SK-N-SH treated with all-trans-retinoic acid at 6 μM for 48 hours (cell line): ENCODE results near the gene ARID3A.

Experiments
- ATAC-seq: fragments of 200-7000 bp; cut with Tn5 transposase; 3 replicates; pipeline ENCODE4 v1.9.1; 2020; ENCODE audit warnings: mild to moderate bottlenecking, moderate library complexity
- ARNTL ChIP-seq: fragments of 450-650 bp; formaldehyde crosslinking; IDR thresholded peaks from 2 replicates; pipeline ENCODE4 v1.5.0; 2020; ENCODE audit warnings: low read depth, mild to moderate bottlenecking, moderate library complexity, borderline replicate concordance
- BACH2 ChIP-seq: fragments of 250-450 bp; sonication (Bioruptor Pico); IDR thresholded peaks from 2 replicates; pipeline ENCODE4 v1.9.0; 2021; ENCODE audit warnings: mild to moderate bottlenecking, borderline replicate concordance
- CSDC2 ChIP-seq: fragments of 250-450 bp; sonication (Bioruptor Pico); IDR thresholded peaks from 2 replicates; pipeline ENCODE4 v1.5.0; 2020; ENCODE audit warnings: mild to moderate bottlenecking, moderate library complexity
- CSRNP3 ChIP-seq: fragments of 250-450 bp; sonication (Bioruptor Pico); IDR thresholded peaks from 2 replicates; pipeline ENCODE4 v1.5.1; 2021; ENCODE audit warnings: mild to moderate bottlenecking, moderate library complexity
- ESRRG ChIP-seq: fragments of 250-450 bp; sonication (Bioruptor Pico); IDR thresholded peaks from 2 replicates; pipeline ENCODE4 v1.6.1; 2021; ENCODE audit warnings: mild to moderate bottlenecking
- ISL1 ChIP-seq: fragments of 250-450 bp; sonication (Bioruptor Pico); IDR thresholded peaks from 2 replicates; pipeline ENCODE4 v2.1.2; 2022; ENCODE audit warnings: mild to moderate bottlenecking, moderate library complexity
- OSR1 ChIP-seq: fragments of 250-450 bp; sonication (Bioruptor Pico); IDR thresholded peaks from 2 replicates; pipeline ENCODE4 v1.8.0; 2022; ENCODE audit warnings: moderate library complexity, mild to moderate bottlenecking, inconsistent platforms
- POU6F1 ChIP-seq: fragments of 250-450 bp; sonication (Bioruptor Pico); IDR thresholded peaks from 2 replicates; pipeline ENCODE4 v1.8.0; 2021; ENCODE audit warnings: low read depth, mild to moderate bottlenecking, moderate library complexity, borderline replicate concordance
- PPARA ChIP-seq: fragments of 250-450 bp; sonication (Bioruptor Pico); IDR thresholded peaks from 2 replicates; pipeline ENCODE4 v1.5.0; 2020; ENCODE audit warnings: mild to moderate bottlenecking, borderline replicate concordance
- RARB ChIP-seq: fragments of 250-450 bp; sonication (Bioruptor Pico); IDR thresholded peaks from 2 replicates; pipeline ENCODE4 v1.8.0; 2021; ENCODE audit warnings: mild to moderate bottlenecking, moderate library complexity
- SNAI2 ChIP-seq: fragments of 250-450 bp; sonication (Bioruptor Pico); IDR thresholded peaks from 2 replicates; pipeline ENCODE4 v1.5.0; 2020; ENCODE audit warnings: mild to moderate bottlenecking, moderate library complexity
- TCF4 ChIP-seq: fragments of 250-450 bp; sonication (Bioruptor Pico); IDR thresholded peaks from 2 replicates; pipeline ENCODE4 v1.8.0; 2021; ENCODE audit warnings: mild to moderate bottlenecking, moderate library complexity, borderline replicate concordance
- TOX ChIP-seq: fragments of 250-450 bp; sonication (Bioruptor Pico); IDR thresholded peaks from 2 replicates; pipeline ENCODE4 v1.8.0; 2021; ENCODE audit warnings: mild to moderate bottlenecking, moderate library complexity, borderline replicate concordance
- TSHZ2 ChIP-seq: fragments of 250-450 bp; sonication (Bioruptor Pico); IDR thresholded peaks from 2 replicates; pipeline ENCODE4 v1.5.0; 2020; ENCODE audit warnings: mild to moderate bottlenecking, moderate library complexity
- ZFP3 ChIP-seq: fragments of 250-450 bp; sonication (Bioruptor Pico); IDR thresholded peaks from 2 replicates; pipeline ENCODE4 v1.5.0; 2020; ENCODE audit warnings: mild to moderate bottlenecking, moderate library complexity
- ZFP30 ChIP-seq: fragments of 450-650 bp; formaldehyde crosslinking; IDR thresholded peaks from 2 replicates; pipeline ENCODE4 v1.5.0; 2022; ENCODE audit warnings: mild to moderate bottlenecking, moderate library complexity
- ZNF565 ChIP-seq: fragments of 450-650 bp; formaldehyde crosslinking; conservative IDR thresholded peaks from 2 replicates; pipeline ENCODE4 v1.5.0; 2020; ENCODE audit warnings: low read depth, mild to moderate bottlenecking, moderate library complexity
- ZNF70 ChIP-seq: fragments of 450-650 bp; formaldehyde crosslinking; IDR thresholded peaks from 2 replicates; pipeline ENCODE4 v1.5.0; 2020; ENCODE audit warnings: mild to moderate bottlenecking, moderate library complexity
- ZNF8 ChIP-seq: fragments of 450-650 bp; formaldehyde crosslinking; IDR thresholded peaks from 2 replicates; pipeline ENCODE4 v1.5.0; 2020; ENCODE audit warnings: mild to moderate bottlenecking, moderate library complexity

Gene ARID3A

GRCh38 chr19:918481-919198, 7.2 kb upstream of the ARID3A start:
- TF ChIP-seq CSRNP3 (CRISPR knock-in tag) (no peak), TCF4 (CRISPR knock-in tag) (no peak), BACH2 (no peak), ZFP30 (CRISPR knock-in tag) (no peak), ZNF70 (CRISPR knock-in tag) (no peak), PPARA (no peak), ZNF8 (no peak), RARB (CRISPR knock-in tag) (no peak), ZNF565 (CRISPR knock-in tag) (no peak), POU6F1 (no peak), ISL1 (CRISPR knock-in tag) (no peak), TOX (no peak), TSHZ2 (no peak), ESRRG (no peak), ZFP3 (CRISPR knock-in tag) (no peak)
- TF ChIP-seq, all 23 proteins: peak for 0
- no peak for ATAC-seq

GRCh38 chr19:919199-920050, 6.4 kb upstream of the ARID3A start:
- ATAC-seq = peak; percentile 5; the same call in 2 of the 3 replicates
- TF ChIP-seq ZNF565 (CRISPR knock-in tag) = no peak
- no peak for TF ChIP-seq ZFP30 (CRISPR knock-in tag)
- no peak for TF ChIP-seq TCF4 (CRISPR knock-in tag)
- TF ChIP-seq ESRRG = no peak
- TF ChIP-seq OSR1 (CRISPR knock-in tag) = no peak
- no peak for TF ChIP-seq CSDC2 (CRISPR knock-in tag)
- TF ChIP-seq TOX = no peak
- no peak for TF ChIP-seq ISL1 (CRISPR knock-in tag)
- TF ChIP-seq ARNTL (CRISPR knock-in tag) = no peak
- no peak for TF ChIP-seq ZFP3 (CRISPR knock-in tag)
- TF ChIP-seq SNAI2 = no peak
- TF ChIP-seq PPARA = no peak
- TF ChIP-seq POU6F1 = no peak

DNA sequence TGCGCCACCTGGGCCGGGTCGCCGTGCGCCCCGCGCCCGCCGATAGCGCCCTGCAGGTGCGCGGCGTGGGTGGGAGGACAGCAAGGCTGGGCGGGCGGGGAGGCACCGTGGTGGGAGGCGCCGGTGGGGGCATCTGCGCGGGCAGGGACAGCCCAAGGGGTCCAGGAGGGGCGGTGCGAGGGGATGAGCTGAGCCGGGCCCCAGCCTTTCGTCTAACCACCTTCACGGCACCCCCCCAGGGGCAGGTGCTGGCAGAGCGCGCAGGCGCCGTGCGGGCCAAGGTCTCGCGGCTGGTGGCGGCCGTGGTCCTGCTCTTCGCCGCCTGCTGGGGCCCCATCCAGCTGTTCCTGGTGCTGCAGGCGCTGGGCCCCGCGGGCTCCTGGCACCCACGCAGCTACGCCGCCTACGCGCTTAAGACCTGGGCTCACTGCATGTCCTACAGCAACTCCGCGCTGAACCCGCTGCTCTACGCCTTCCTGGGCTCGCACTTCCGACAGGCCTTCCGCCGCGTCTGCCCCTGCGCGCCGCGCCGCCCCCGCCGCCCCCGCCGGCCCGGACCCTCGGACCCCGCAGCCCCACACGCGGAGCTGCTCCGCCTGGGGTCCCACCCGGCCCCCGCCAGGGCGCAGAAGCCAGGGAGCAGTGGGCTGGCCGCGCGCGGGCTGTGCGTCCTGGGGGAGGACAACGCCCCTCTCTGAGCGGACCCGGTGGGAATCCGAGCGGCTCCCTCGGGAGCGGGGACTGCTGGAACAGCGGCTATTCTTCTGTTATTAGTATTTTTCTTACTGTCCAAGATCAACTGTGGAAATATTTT, 5.6 kb upstream of the ARID3A start:
- TF ChIP-seq TSHZ2 = no peak
- no peak; the same call in 2 of the 3 replicates for ATAC-seq
